HEK293 (cell line): ENCODE measurements around the gene SCG3.

Experiments used
- CTCF ChIP-seq: fragments of 450-650 bp; formaldehyde crosslinking; IDR thresholded peaks from 2 replicates; pipeline ENCODE4 v1.5.1; 2016; ENCODE audit warnings: missing biosample characterization, missing genetic modification characterization
- SP2 ChIP-seq: fragments of 450-650 bp; formaldehyde crosslinking; IDR thresholded peaks from 2 replicates; pipeline ENCODE4 v1.5.1; 2016; ENCODE audit warnings: missing biosample characterization, missing genetic modification characterization
- ZBTB11 ChIP-seq: fragments of 450-650 bp; formaldehyde crosslinking; conservative IDR thresholded peaks from 2 replicates; pipeline ENCODE4 v1.5.1; 2016; ENCODE audit warnings: low read depth, missing biosample characterization, missing genetic modification characterization
- ZNF530 ChIP-seq: fragments of 450-650 bp; formaldehyde crosslinking; IDR thresholded peaks from 2 replicates; pipeline ENCODE4 v1.5.1; 2016; ENCODE audit warnings: low read depth, missing biosample characterization, missing genetic modification characterization

- TF ChIP-seq SP2 (tag by site-specific recombination) (no peak), ZNF530 (tag by site-specific recombination) (no peak), ZBTB11 (tag by site-specific recombination) (no peak), CTCF (no peak)
Measured at GRCh38 chr15:51754267-51754666, 73.0 kb downstream of the SCG3 start.
